ENCODE results near the gene CHGA.

The CHGA gene

DNA sequence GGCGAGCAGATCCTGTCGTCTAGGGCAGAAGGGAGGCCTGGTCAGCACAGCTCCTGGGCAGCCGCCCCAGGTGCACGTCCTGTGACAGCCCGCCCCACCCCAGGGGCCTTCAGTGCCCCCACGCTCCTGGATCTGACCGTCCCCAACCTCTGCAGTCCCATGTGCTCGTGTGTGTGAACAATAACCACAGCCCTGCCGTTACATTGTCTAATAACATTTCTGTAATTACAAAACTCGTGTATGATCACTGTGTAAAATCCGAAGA, 39.8 kb downstream of the CHGA start:
- no peak for DNase-seq

DNA sequence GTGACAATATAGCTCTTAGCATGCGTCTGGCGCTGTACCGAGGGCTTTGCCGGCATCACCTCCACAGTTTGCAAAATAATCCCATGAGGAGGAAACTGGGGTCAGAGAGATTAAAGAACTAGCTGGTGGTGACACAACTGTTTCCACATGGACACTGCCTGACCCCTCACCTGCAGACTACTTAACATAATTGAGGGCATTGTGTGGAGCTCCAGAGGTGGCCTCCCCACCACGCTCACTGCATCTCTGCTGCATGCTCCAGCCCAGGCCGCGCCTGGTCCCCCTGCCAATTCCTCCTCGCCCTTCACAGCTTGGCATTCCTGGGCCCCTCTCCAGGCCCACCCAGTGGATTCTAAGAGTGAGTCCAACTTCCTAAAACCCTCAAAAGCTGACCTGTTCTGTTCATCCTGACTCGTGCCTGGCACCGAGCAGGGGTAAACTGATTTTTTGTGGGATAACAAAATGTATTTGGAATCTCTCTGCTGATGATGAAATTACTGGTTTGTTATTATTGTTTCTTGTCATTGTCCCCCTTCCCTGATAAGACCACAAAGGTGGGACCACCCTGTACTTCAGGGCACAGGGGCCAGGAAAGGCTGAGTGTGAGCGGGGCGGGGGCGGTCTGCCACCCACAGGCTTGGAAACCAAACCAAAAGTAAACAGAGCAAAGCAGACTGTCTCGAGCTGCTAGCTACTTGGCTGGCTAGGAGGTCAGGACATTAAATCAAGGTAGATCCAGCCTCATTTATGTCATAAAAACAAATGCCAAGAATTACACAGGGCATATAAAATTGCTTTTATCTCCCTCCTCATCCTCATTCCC, 40.6 kb downstream of the CHGA start:
- DNase-seq: no peak

DNA sequence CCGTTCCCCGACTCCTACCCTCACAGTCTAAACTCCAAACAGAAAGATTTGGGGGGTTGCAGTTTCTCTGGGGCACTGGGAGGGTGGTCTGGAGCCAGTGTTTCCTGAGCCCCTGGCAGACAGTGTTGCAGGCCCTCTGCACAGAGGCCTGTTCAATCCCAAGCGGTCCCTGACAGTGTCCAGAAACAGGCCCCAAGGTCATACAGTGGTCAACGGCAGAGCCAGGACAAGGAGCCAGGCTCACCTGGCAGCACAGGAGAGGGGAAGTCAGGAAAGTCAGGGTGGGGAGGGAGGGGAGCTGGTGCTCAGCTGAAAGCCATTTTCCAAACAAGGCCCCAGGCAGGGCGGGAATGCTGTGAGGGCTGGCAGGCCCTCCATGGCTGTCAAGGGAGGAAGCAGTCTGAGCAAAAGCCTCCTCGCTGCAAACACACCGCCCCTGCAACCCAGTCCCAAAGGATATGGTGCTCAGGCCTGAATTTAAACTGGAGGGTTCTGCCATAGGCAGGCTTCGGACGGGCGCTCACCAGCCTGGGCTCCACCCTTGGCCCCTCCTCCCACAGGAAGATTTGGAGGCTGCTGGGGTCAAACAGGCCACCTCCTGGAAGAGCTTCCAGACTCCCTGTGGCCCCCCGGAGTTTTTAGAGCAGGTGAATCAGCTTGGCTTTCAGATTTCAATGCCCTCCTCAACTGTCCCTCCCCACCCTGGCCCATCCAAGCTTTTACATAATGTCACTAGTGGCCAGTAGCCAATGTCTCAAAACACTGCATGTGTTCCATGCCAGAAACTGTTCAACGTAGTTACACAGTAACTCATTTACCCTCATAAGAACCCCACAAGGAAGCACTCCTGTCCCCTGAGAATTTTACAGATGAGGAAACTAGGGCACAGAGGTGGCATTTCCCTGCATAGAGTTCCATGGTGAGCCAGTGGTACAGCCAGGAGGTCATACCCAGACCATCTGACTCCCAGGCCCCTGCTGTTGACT, 41.5 kb downstream of the CHGA start:
- no peak for DNase-seq

DNA sequence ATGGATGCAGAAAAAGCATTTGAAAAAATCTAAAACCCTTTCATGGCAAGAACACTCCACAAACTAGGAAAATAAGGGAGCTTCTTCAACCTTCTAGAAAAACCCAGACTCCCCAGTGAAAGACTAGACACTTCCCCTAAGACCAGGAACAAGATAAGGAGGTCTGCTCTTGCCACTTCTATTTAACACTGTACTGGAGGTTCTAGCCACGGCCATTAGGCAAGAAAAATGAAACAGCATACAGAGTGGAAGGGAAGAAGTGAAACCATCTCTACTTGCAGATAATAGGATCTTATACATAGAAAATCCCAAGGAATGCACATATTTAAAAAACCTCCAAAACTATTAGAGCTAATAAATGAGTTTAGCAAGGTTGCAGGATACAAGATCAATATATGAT, 42.3 kb downstream of the CHGA start:
- DNase-seq: no peak

DNA sequence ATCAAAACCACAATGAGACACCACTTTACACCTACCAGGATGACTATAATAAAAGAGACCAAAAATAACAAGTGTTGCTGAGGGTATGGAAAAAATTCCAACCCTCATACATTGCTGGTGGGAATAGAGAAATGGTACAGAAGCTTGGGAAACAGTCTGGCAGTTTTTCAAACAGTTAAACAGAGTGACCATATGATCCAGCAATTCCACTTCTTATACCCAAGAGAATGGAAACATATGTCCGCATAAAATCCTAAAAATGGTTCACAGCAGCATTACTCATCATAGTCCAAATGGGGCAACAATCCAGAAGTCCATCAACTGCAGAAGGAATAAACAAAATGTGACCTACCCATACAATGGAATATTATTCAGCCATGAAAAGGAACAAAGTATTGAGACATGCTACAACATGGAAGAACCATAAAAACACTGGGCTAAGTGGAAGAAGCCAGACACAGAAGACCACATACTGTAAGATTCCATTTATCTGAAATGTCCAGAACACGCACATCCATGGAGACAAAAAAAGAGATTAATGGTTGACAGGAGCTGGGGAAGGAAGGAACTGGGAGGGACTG, 44.5 kb downstream of the CHGA start:
- no peak for DNase-seq

DNA sequence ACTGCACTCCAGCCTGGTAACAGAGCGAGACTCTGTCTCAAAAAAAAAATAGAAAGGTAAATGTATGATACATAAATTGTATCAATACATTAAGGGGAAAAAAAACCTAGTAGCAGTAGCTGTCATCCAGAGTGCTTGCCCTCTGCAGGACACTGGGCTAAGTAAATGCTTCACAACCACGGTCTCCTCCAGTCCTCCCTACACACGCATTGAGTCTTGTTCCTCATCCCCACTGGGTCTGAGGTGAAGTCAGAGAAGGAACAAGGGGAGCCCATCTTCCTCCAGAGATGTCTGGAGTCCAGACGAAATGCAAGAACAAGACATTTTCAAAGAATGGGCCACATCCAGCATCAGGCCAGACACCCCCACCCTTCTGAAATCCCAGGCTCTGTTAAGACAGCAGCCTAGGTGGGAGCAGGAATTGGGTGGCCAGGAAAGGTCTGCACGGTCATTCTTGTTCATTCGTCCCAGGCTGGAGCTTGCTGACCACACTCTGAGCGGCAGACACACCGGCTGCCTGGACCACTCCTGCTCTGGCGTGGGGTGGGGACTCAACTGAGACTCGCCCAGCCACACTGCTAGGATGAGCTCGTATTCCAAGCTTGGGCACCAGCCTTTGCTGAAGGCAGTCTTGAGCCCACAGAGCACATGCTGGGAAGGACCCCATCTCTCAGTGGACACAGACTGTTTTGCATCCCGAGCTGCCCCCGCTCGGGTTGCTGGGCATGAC, 45.5 kb downstream of the CHGA start:
- no peak for DNase-seq

DNA sequence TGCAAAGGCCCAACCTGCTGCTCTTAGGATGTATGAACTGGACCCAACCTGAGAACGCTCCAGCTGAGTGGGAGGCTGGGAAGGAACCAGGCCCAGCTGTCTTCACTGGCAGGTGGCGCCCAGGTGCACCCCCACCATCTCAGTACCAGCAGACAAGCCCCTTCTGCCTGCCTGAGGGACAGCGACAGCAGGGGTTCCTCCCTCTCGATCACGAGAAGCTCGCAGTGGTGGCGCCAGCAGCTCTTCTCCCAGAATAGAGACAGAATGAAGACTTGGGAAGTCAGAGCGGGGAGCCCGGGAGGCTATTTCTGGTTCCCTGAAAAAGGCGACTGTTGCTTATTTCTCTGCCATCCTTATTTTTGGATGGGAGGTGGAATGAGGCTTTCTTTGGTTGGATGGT, 46.5 kb downstream of the CHGA start:
- DNase-seq: no peak

DNA sequence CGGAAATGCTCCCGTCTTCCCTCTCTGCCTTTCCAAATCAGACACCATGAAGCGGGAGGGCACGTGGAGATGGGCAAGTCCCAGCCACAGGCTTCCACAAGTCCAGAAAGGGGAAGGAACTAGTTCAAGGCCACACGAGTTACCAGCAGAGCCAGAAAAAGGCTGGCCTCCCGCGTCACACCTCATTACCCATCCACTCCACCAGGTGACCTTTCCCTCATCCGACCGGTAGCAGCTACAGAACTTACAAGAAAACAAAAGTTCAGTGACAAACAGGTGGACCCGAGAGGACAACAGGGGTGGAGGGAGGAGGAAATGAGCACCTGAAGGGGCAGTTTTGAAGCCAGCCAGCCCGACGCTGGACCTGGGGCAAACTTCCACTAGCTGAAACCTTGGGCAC, 46.9 kb downstream of the CHGA start:
- DNase-seq: no peak

DNA sequence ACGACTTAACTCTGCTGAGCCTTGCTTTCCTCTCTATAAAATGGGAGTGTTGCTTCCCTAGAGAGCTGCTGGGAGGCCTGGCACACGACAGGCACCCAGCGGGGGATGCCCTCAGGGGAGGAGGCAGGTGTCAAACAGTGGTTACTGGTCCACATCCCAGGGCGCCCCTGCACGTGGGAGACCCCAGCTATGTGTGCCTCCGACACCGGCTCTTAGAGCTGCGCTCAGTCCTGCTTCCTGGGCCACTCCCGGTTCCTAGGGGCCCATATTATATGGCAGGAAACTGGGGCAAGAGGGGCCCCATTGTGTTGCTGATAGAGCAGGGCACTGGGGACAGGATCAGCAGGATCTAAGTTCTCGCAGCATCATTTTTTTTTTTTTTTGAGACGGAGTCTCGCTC, 47.3 kb downstream of the CHGA start:
- no peak for DNase-seq

DNA sequence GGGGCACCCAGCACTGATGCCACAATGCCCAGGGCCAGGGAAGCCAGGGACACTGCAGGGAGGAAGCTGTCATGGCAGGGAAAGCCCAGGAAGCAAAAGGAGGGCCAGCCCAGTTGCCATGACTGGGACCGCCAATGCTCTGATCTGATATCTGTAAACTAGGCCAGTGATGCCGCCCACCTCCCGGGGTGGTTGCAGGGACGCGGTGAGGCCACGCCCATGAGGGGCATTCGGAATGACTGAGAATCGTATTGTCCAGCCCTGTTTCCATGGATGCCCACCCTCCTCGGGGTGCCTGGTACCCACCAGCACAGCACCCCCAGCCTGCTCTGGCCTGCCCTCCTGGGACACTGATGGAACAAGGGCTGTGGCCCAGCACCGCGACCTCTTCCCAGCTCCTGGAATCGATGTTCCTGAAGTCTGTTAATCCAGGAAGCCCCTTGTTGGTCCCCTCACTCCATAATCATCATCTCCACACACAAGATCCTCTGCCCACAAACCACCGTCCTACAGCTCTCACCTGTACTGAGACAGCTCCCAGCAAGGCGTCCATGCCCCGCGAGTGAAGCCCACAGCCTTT, 48.7 kb downstream of the CHGA start:
- no peak for DNase-seq

DNA sequence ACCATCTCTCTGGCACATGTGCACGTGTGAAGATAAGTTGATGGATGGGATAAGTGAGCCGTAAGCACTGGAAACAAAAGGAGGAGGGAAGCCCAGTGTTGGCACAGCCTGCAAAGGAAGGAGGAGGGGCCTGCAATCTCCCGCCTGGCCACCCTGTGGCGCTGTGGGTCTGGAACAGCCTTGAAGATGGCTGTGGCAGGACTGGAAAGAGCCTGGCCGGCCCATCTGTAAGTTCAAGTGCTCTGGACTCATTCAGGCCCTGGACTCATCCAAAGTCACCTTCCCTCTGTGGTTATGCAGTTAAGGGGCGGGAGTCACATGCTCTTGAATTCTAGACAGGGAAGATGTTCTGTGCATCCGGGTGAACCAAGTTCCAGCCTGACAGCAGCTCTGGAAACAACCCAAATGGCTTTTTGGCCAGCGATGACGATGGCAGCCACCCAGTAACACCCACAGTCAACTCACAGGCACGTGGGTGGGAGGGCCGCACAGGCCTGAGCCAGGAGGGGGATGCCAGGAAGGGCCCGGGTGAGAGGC, 50.4 kb downstream of the CHGA start:
- peak; percentile 60 for DNase-seq

DNA sequence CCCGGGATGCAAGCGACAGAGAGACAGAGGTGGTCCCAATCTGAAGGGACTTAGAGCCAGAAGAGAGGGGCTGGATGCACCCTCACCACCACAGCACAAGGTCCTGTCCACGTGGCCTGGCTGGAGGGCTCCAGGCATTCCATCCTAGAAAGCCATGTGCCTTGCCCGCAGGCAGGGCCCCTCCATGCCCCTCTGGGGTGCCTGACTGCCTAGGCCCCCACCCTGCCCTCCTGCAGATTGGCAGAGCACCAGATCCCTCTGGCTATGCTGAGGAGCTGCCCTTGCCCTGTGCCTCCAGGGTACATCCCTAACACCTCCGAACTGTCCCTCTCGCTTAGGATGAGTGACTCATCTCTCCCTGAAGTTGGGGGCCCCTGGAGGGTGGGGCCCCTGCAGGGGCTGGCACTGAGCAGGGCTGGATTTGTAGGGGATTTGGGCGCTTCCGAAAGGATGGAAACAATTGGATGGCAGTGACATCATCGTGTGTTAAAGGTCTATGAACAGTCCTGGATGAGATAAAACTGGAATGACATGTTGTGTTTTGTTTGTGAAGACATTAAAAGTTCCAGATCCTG, 50.9 kb downstream of the CHGA start:
- no peak for DNase-seq

DNA sequence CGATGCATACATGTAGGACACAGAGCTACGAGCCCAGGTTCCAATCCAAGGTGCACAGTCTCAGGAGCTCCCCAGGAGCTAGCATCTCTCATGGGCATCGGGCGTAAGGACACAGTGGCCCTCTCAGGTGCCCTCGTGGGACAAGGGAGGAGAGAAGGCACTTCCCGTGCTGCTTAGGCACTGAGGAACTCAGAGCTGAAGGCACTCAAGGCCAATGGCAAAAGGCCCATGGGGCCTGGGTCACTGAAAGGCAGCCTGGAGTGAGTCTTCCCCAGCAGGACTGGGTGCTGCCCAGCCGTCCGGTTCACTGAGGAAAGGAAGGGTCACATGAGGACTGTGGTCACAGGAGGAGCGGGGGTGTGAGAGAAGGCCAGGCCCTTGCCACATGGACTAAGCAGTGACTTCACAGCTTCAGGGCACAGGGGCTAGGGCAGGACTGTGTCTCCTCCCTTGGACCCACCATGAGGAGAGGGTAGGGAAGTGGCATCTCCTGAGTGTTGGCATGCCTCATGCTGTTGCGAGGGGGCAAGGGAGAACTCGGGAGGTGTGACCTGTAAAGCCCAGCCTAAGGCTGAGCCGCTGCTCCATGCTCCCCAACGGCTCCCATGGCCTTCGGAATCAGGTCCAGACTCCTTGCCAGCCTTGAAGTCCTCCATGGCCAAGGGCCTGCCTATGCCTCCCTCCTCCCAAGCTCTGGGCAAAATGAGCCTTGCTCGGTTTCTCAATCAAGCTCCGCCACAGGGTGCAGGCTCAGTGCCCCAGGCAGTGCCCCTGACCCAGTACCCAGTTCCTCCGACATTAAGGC, 51.8 kb downstream of the CHGA start:
- no peak for DNase-seq

DNA sequence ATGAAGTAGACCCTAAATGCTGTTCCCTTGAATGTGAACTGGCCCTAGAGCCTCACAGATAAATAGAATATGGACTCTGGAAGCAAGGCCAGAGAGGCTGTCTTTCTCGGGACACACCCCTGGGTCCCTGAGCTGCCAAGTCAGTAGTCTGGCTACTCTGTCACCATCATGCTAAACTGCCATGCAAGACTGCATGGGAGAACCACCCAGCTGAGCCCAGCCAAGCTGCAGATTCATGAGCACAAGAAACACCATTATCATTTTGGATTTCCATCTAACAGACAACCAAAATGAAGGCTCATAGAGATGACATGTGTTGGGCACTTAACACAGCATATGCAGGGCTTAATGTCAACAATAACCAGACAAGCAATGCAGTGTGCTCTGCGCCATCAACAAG, 53.3 kb downstream of the CHGA start:
- DNase-seq: no peak

DNA sequence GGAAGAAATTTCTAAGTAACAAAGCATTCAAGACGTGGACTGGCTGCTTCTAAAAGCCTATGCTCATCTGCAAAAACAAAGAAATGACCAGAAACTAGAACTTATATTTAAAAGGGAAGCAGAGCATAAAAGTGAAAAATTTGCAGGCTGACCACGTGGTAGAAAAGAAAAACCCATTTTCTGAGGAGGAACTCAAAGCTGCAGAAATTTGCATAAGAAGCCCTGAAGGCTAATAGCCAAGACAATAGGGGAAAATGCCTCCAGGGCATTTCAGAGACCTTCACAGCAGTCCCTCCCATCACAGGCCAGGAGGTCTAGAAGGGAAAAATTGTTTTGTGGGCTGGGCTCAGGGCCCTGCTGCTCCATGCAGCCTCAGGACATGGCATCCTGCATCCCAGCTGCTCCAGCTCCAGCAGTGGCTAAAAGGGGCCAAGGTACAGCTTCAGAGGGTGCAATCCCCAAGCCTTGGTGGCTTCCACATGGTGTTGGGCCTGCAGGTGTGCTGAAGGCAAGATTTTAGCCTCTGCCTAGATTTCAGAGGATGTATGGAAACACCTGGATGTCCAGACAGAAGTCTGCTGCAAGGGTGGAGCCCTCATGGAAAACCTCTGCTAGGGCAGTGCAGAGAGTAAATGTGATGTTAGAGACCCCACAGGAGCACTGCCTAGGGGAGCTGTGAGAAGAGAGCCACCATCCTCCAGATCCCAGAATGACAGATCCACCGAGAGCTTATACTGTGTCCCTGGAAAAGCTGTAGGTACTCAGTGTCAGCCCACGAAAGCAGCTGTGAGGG, 55.5 kb downstream of the CHGA start:
- DNase-seq: no peak

DNA sequence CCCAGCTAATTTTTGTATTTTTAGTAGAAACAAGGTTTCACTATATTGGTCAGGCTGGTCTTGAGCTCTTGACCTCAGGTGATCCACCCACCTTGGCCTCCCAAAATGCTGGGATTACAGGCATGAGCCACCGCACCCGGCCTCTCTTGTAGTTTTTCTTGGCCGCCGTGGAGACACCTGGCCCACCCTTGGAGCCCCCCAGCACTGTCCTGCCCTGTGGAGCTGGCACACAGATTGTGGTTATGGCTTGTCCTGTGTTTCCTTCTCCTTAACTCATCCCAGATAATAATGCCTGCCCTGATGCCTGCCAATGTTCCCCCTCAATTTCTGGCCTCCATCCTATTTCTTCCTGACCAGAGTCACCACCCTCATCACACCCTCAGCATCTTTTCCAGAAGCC, 57.9 kb downstream of the CHGA start:
- DNase-seq: no peak

DNA sequence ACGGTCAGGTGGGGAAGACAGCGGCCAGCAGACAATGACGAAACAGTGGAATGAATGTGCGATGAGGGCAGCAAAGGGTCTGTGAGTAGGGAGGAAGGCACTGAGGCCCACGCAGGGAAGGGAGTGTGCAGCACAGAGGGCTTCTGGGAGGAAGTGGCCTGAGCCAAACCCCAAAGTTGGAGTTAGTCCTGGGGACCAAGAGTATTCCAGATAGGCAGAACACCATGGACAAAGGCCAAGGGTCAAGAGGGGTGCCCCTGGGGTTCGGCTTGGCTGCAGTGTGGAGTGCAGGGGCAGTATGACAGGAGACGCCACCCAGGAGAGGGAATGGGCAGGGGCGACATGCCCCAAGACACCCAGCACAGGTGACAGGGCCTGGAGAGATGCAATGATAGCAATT, 58.8 kb downstream of the CHGA start:
- no peak for DNase-seq

DNA sequence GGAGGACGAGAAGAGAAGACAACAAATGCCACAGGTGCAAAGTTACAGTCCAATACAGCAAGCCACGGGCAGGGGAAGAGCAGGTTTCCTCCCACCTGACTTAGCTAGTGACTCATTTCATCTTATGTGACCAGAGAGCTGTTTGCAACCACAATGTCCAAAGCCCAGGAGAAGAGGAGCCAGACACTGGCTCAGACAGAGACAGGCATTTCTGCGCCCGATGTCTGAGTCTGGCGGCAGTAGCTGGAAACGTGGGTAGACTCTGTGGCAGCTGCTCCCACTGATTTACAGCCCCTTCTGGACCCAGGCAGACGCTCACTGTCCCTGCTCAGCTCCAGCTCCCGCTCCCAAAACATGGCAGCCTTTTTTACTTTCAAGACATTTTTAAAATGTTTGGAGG, 60.0 kb downstream of the CHGA start:
- no peak for DNase-seq

DNA sequence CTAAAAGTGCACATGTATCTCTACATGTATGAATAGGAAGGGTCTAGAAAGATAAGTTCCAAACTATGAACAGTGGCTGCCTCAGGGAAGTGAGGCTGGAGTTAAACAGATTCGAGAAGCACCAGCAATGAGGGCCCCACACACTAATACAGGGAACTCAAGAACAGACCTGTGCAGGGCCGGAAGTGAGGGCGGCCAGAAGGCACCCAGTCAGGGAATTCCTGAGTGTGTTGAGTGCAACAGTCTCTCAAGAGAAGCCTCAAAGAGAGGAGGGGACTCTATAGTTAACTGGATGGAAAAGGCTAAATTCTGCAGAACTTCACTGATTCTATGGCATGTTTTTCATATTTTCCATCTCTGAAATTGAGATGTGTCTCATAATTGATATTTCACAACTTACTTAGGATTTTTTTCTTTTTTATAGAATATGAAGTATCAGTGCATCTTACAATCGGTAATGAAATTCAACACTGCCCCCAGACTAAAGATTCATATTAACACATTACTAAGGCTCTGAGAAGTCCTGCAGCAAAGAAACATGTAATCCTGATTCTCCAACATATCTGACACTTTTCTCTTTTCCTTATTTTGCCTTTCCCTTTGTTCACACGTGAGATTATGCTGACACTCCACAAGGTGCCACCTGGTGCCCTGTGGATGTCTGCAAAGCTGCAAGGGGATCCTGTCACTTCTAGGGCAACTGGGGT, 61.3 kb downstream of the CHGA start:
- no peak for DNase-seq

Measured in COR-L47 (cell line).